HepG2 (cell line): ENCODE data around the gene ALAS2.

Experiments used
- CREB1 ChIP-seq, 2 experiments: fragments of 450-650 bp in 1 of 2; IDR thresholded peaks; 2 replicates each; pipeline ENCODE4 v1.6.1; 2016 to 2017; ENCODE audit warnings: control low read depth in 1 of 2, mild to moderate bottlenecking in 1 of 2, missing compliant biosample characterization in 1 of 2, missing genetic modification characterization in 1 of 2
- KAT7 ChIP-seq: IDR thresholded peaks from 2 replicates; pipeline ENCODE4 v1.6.1; 2018; ENCODE audit warnings: borderline replicate concordance, missing compliant biosample characterization
- RFX5 ChIP-seq: IDR thresholded peaks from 2 replicates; pipeline ENCODE4 v1.6.1; 2011; ENCODE audit warnings: low read depth, low read length, improper control_type of control experiment
- SMARCC2 ChIP-seq: fragments of 450-650 bp; IDR thresholded peaks from 2 replicates; pipeline ENCODE4 v1.6.1; 2017; ENCODE audit warnings: antibody characterized with exemption, mild to moderate bottlenecking
- TF ChIP-seq, protein P1 (sequence below): IDR thresholded peaks from 2 replicates; pipeline ENCODE4 v1.6.1; 2016; ENCODE audit warnings: control low read depth
- TF ChIP-seq, protein P2 (sequence below): sonication (generic); formaldehyde crosslinking; IDR thresholded peaks from 2 replicates; pipeline ENCODE4 v1.8.1; 2023; ENCODE audit warnings: mild to moderate bottlenecking, missing genetic modification reagents

DNA sequence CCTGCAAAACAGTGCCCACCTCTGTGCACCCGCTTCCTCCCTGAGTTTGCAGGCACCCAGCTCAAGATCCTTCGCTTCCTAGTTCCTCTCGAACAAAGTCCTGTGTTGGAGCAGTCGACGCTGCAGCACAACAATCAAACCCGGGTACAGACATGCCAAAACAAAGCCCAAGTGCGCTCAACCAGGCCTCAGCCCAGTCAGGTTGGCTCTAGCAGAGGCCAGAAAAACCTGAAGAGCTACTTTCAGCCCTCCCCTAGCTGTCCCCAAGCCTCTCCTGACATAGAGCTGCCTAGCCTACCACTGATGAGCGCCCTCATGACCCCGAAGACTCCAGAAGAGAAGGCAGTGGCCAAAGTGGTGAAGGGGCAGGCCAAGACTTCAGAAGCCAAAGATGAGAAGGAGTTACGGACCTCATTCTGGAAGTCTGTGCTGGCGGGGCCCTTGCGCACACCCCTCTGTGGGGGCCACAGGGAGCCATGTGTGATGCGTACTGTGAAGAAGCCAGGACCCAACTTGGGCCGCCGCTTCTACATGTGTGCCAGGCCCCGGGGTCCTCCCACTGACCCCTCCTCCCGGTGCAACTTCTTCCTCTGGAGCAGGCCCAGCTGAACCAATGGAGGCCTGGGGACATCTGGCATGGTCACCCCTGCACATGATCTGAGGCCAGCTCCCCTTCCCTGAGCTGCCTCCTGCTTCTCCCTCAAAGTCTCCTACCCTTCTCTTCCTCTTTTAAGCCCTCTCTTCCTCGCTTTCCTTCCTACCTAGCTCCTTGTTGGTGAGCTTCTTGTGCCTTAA, 23.8 kb downstream of the ALAS2 start:
- TF ChIP-seq, protein P1, sequence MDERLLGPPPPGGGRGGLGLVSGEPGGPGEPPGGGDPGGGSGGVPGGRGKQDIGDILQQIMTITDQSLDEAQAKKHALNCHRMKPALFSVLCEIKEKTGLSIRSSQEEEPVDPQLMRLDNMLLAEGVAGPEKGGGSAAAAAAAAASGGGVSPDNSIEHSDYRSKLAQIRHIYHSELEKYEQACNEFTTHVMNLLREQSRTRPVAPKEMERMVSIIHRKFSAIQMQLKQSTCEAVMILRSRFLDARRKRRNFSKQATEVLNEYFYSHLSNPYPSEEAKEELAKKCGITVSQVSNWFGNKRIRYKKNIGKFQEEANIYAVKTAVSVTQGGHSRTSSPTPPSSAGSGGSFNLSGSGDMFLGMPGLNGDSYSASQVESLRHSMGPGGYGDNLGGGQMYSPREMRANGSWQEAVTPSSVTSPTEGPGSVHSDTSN = no peak
- TF ChIP-seq RFX5 = no peak
- TF ChIP-seq, protein P2, sequence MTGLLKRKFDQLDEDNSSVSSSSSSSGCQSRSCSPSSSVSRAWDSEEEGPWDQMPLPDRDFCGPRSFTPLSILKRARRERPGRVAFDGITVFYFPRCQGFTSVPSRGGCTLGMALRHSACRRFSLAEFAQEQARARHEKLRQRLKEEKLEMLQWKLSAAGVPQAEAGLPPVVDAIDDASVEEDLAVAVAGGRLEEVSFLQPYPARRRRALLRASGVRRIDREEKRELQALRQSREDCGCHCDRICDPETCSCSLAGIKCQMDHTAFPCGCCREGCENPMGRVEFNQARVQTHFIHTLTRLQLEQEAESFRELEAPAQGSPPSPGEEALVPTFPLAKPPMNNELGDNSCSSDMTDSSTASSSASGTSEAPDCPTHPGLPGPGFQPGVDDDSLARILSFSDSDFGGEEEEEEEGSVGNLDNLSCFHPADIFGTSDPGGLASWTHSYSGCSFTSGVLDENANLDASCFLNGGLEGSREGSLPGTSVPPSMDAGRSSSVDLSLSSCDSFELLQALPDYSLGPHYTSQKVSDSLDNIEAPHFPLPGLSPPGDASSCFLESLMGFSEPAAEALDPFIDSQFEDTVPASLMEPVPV (CRISPR knock-in tag) = no peak
- no peak for TF ChIP-seq KAT7 (CRISPR knock-in tag)
- no peak for TF ChIP-seq CREB1 (IDR thresholded peaks at IDR 0.05)
- no peak for TF ChIP-seq CREB1 (CRISPR knock-in tag; IDR thresholded peaks at IDR 0.05)
- no peak for TF ChIP-seq SMARCC2
